GM12892 (cell line): ENCODE results near the gene TACC3.

Source experiments
- DNase-seq: peaks from one replicate; pipeline ENCODE4 v3.0.0; 2011; ENCODE audit not compliant: insufficient read length
- FAIRE-seq: peaks from 2 replicates; lab custom pipeline; 2011; peaks lifted over from hg19 to GRCh38; lab: Jason Lieb, UNC
- POLR2A ChIP-seq: IDR thresholded peaks from 2 replicates; pipeline ENCODE4 v1.6.1; 2011; ENCODE audit warnings: low read depth, low read length, control low read depth
- POLR2AphosphoS5 ChIP-seq: IDR thresholded peaks from 2 replicates; pipeline ENCODE4 v1.6.1; 2011; ENCODE audit warnings: low read depth, low read length, control low read depth
- TAF1 ChIP-seq: IDR thresholded peaks from 2 replicates; pipeline ENCODE4 v1.6.1; 2011; ENCODE audit warnings: low read depth, mild to moderate bottlenecking, control low read depth, low read length, borderline replicate concordance

The TACC3 gene

GRCh38 chr4:1741208-1741607, 19.9 kb downstream of the TACC3 start:
- FAIRE-seq (no peak), DNase-seq (no peak)
- TF ChIP-seq TAF1 (no peak), POLR2A (no peak), POLR2AphosphoS5 (no peak)

- no peak for DNase-seq
- FAIRE-seq, result no peak
- TF ChIP-seq TAF1 (no peak), POLR2A (no peak), POLR2AphosphoS5 (no peak)
Observed at GRCh38 chr4:1743551-1743950, 22.2 kb downstream of the TACC3 start.

- no peak for TF ChIP-seq POLR2AphosphoS5
- TF ChIP-seq POLR2A, result no peak
- no peak for TF ChIP-seq TAF1
- FAIRE-seq (no peak), DNase-seq (no peak)
Observed at GRCh38 chr4:1743975-1744374, 22.7 kb downstream of the TACC3 start.

GRCh38 chr4:1744552-1744951, 23.2 kb downstream of the TACC3 start:
- TF ChIP-seq TAF1 (no peak), POLR2A (no peak), POLR2AphosphoS5 (no peak)
- no peak for DNase-seq

GRCh38 chr4:1745165-1745564, 23.8 kb downstream of the TACC3 start:
- no peak for DNase-seq
- no peak for FAIRE-seq
- TF ChIP-seq TAF1, result no peak
- TF ChIP-seq POLR2AphosphoS5, result no peak
- no peak for TF ChIP-seq POLR2A

More at GRCh38 chr4:1744552-1744951, 23.2 kb downstream of the TACC3 start:
- no peak for FAIRE-seq

GRCh38 chr4:1745697-1746096, 24.4 kb downstream of the TACC3 start:
- TF ChIP-seq POLR2AphosphoS5 (peak; percentile 53; the same call in 1 of the 2 replicates), POLR2A (no peak)
- FAIRE-seq (no peak), DNase-seq (no peak)

- FAIRE-seq (peak; percentile 62), DNase-seq (peak; percentile 87)
- no peak for TF ChIP-seq POLR2AphosphoS5
- TF ChIP-seq TAF1, result no peak
- no peak for TF ChIP-seq POLR2A
Observed at GRCh38 chr4:1746265-1746691, 25.0 kb downstream of the TACC3 start.

- no peak for FAIRE-seq
- DNase-seq, result no peak
- no peak for TF ChIP-seq POLR2A
- no peak for TF ChIP-seq POLR2AphosphoS5
- no peak for TF ChIP-seq TAF1
Observed at GRCh38 chr4:1746919-1747602, 25.7 kb downstream of the TACC3 start.

- no peak for TF ChIP-seq POLR2AphosphoS5
- no peak for TF ChIP-seq TAF1
- no peak for TF ChIP-seq POLR2A
- FAIRE-seq, result no peak
- DNase-seq, result no peak
Observed at GRCh38 chr4:1747603-1747967, 26.3 kb downstream of the TACC3 start.

GRCh38 chr4:1748465-1748995, 27.2 kb downstream of the TACC3 start:
- TF ChIP-seq POLR2AphosphoS5, result no peak
- FAIRE-seq (peak; percentile 17), DNase-seq (peak; percentile 99)

- DNase-seq, result no peak
- no peak for TF ChIP-seq POLR2A
- TF ChIP-seq POLR2AphosphoS5, result no peak
- no peak for TF ChIP-seq TAF1
- no peak for FAIRE-seq
Observed at GRCh38 chr4:1749370-1749769, 28.0 kb downstream of the TACC3 start.

GRCh38 chr4:1749826-1750225, 28.5 kb downstream of the TACC3 start:
- FAIRE-seq, result no peak
- no peak for DNase-seq
- TF ChIP-seq TAF1, result no peak
- TF ChIP-seq POLR2A, result no peak
- TF ChIP-seq POLR2AphosphoS5, result no peak
